ENCODE results near the gene ABI3. TPM values are rescaled to one million over a fixed set of nuclear protein-coding genes. Genes with fewer than 3 reads are reported as not detected.

Gene ABI3
- total and polyA plus RNA-seq, 4 donors, result 4.7 to 8.8 (median 5.5) TPM

DNA sequence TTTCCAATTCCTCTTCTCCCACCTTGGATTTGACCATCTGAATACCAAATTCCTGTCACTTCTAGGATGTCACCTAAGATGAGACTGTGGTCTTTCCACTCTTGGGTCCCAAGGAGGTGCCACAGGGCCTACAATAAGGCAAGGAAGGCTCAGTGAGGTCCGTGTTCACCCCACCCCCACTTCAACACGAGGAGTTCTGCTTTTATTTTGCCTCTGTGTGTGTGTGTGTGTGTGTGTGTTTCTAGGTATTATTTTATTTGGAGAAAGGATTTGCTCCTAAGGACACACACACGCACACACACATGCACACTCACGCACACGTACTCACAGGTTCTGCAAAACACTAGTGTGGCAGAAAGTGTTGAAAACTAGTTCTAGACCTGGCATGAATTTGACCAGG lies 44.6 kb downstream of the ABI3 start:
- Histone ChIP-seq H3K9ac (ENCODE audit: low read depth in 1 of 2, low read length in 2 of 2) (no peak overlapping the region), H3K27ac (ENCODE audit: low read depth in 1 of 2, low read length in 2 of 2) (no peak overlapping the region)
- WGBS, result 80% methylated on average over 5 of the region's 5 CpGs

More for the DNA sequence above, 44.6 kb downstream of the ABI3 start:
- Histone ChIP-seq H3K9me3 (ENCODE audit: control insufficient read depth in 4 of 4, low read length in 3 of 4) (no peaks in the 10 kb centered on the region), H3K27me3 (ENCODE audit: control insufficient read depth in 4 of 4, insufficient read depth in 4 of 4, low read length in 3 of 4) (no peaks in the 10 kb centered on the region), H3K36me3 (ENCODE audit: control insufficient read depth in 4 of 4, insufficient read depth in 3 of 4, low read depth in 1 of 4, low read length in 3 of 4) (no peaks in the 10 kb centered on the region), H3K4me3 (ENCODE audit: low read depth in 1 of 3, low read length in 3 of 3) (no peak overlapping the region), H3K4me1 (ENCODE audit: control insufficient read depth in 4 of 4, insufficient read depth in 4 of 4, low read length in 3 of 4) (peaks cover 0 to 5% (median 4%) of the 10 kb centered on the region in 4 donors)
- TF ChIP-seq, protein P1, sequence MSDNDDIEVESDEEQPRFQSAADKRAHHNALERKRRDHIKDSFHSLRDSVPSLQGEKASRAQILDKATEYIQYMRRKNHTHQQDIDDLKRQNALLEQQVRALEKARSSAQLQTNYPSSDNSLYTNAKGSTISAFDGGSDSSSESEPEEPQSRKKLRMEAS (IDR thresholded peaks at IDR 0.05), result no peak
- no peak for TF ChIP-seq FOXA1 (IDR thresholded peaks at IDR 0.05)
- TF ChIP-seq, protein P2, sequence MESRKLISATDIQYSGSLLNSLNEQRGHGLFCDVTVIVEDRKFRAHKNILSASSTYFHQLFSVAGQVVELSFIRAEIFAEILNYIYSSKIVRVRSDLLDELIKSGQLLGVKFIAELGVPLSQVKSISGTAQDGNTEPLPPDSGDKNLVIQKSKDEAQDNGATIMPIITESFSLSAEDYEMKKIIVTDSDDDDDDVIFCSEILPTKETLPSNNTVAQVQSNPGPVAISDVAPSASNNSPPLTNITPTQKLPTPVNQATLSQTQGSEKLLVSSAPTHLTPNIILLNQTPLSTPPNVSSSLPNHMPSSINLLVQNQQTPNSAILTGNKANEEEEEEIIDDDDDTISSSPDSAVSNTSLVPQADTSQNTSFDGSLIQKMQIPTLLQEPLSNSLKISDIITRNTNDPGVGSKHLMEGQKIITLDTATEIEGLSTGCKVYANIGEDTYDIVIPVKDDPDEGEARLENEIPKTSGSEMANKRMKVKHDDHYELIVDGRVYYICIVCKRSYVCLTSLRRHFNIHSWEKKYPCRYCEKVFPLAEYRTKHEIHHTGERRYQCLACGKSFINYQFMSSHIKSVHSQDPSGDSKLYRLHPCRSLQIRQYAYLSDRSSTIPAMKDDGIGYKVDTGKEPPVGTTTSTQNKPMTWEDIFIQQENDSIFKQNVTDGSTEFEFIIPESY (IDR thresholded peaks at IDR 0.05), result no peak
- no peak for TF ChIP-seq RXRA (IDR thresholded peaks at IDR 0.05)
- TF ChIP-seq JUND (IDR thresholded peaks at IDR 0.05), result no peak
- no peak for TF ChIP-seq RAD21 (IDR thresholded peaks at IDR 0.05)
- TF ChIP-seq, protein P3, sequence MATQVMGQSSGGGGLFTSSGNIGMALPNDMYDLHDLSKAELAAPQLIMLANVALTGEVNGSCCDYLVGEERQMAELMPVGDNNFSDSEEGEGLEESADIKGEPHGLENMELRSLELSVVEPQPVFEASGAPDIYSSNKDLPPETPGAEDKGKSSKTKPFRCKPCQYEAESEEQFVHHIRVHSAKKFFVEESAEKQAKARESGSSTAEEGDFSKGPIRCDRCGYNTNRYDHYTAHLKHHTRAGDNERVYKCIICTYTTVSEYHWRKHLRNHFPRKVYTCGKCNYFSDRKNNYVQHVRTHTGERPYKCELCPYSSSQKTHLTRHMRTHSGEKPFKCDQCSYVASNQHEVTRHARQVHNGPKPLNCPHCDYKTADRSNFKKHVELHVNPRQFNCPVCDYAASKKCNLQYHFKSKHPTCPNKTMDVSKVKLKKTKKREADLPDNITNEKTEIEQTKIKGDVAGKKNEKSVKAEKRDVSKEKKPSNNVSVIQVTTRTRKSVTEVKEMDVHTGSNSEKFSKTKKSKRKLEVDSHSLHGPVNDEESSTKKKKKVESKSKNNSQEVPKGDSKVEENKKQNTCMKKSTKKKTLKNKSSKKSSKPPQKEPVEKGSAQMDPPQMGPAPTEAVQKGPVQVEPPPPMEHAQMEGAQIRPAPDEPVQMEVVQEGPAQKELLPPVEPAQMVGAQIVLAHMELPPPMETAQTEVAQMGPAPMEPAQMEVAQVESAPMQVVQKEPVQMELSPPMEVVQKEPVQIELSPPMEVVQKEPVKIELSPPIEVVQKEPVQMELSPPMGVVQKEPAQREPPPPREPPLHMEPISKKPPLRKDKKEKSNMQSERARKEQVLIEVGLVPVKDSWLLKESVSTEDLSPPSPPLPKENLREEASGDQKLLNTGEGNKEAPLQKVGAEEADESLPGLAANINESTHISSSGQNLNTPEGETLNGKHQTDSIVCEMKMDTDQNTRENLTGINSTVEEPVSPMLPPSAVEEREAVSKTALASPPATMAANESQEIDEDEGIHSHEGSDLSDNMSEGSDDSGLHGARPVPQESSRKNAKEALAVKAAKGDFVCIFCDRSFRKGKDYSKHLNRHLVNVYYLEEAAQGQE (IDR thresholded peaks at IDR 0.05), result no peak
- TF ChIP-seq EGR1 (IDR thresholded peaks at IDR 0.05; ENCODE audit: low read depth in 2 of 2), result no peak
- TF ChIP-seq TAF1 (conservative IDR thresholded peaks at IDR 0.05), result no peak
- no peak for TF ChIP-seq HNF4A (conservative IDR thresholded peaks at IDR 0.05)
- TF ChIP-seq SP1 (IDR thresholded peaks at IDR 0.05), result no peak
- TF ChIP-seq FOXA2 (IDR thresholded peaks at IDR 0.05), result no peak
- no peak for TF ChIP-seq ATF3 (IDR thresholded peaks at IDR 0.05)
- TF ChIP-seq, protein P4, sequence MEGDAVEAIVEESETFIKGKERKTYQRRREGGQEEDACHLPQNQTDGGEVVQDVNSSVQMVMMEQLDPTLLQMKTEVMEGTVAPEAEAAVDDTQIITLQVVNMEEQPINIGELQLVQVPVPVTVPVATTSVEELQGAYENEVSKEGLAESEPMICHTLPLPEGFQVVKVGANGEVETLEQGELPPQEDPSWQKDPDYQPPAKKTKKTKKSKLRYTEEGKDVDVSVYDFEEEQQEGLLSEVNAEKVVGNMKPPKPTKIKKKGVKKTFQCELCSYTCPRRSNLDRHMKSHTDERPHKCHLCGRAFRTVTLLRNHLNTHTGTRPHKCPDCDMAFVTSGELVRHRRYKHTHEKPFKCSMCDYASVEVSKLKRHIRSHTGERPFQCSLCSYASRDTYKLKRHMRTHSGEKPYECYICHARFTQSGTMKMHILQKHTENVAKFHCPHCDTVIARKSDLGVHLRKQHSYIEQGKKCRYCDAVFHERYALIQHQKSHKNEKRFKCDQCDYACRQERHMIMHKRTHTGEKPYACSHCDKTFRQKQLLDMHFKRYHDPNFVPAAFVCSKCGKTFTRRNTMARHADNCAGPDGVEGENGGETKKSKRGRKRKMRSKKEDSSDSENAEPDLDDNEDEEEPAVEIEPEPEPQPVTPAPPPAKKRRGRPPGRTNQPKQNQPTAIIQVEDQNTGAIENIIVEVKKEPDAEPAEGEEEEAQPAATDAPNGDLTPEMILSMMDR (IDR thresholded peaks at IDR 0.05; ENCODE audit: low read depth, low read length, missing input control), result no peak
- no peak for TF ChIP-seq GABPA (IDR thresholded peaks at IDR 0.05 in 1 of 2, conservative IDR thresholded peaks at IDR 0.05 in 1 of 2)
- TF ChIP-seq NR2F2 (IDR thresholded peaks at IDR 0.05), result no peak
- TF ChIP-seq HNF4G (IDR thresholded peaks at IDR 0.05), result no peak
- TF ChIP-seq YY1 (IDR thresholded peaks at IDR 0.05), result no peak
- no peak for DNase-seq (ENCODE audit: low spot score)
